Activated naive CD4-positive, alpha-beta T cell treated with anti-CD3 and anti-CD28 coated beads, Interleukin-2, amount 50 U/mL, for 72 hours (primary cell): ENCODE data around the gene CDH26. TPM values are rescaled to one million over a fixed set of nuclear protein-coding genes. Genes with fewer than 3 reads are reported as not detected.
"Not testable (repeated sequence)": the region's sequence is repeated elsewhere in the genome, so short reads cannot be mapped to it uniquely, and the experiment has no call there.

Experiments
- ATAC-seq, 2 donors: fragments of 150-1000 bp; cut with Tn5 transposase; 2 replicates each; pipeline ENCODE4 v1.10.0; 2021; ENCODE audit warnings: mild to moderate bottlenecking in 2 of 2, moderate library complexity in 2 of 2
- DNase-seq, 2 donors: peaks; one replicate each; pipeline ENCODE4 v3.0.0; 2021 to 2022; ENCODE audit warnings: low spot score in 2 of 2
- H3K27ac Mint-ChIP-seq, 2 donors: one replicate each; pipeline ENCODE4 v1.8.0; 2022; ENCODE audit warnings: mild to moderate bottlenecking in 2 of 2, mixed read lengths in 2 of 2
- H3K36me3 Mint-ChIP-seq, 2 donors: one replicate each; pipeline ENCODE4 v1.8.0; 2022; ENCODE audit warnings: mixed read lengths in 2 of 2
- H3K9me3 Mint-ChIP-seq, 2 donors: one replicate each; pipeline ENCODE4 v1.8.0; 2022; ENCODE audit warnings: mixed read lengths in 2 of 2
- total RNA-seq, 2 donors: library from RNA; stranded (reverse); gene quantifications; one replicate each; pipeline ENCODE4 v1.2.3, GENCODE V29; 2022

Gene CDH26
- total RNA-seq, 2 donors from 2014 or later: 1.6 to 1.7 TPM

GRCh38 chr20:60020251-60020650, 62.0 kb downstream of the CDH26 start:
- Mint-ChIP-seq H3K27ac (no peak overlapping the region), H3K9me3 (peaks cover 9 to 12% of the 10 kb centered on the region in 2 donors), H3K36me3 (peaks cover 10 to 30% of the 10 kb centered on the region in 2 donors)
- ATAC-seq (no peak), DNase-seq (no peak)

GRCh38 chr20:60021104-60021503, 62.9 kb downstream of the CDH26 start:
- no peak for ATAC-seq
- no peak for DNase-seq
- Mint-ChIP-seq H3K9me3 (peaks cover 10 to 14% of the 10 kb centered on the region in 2 donors), H3K36me3 (peaks cover 10 to 33% of the 10 kb centered on the region in 2 donors), H3K27ac (no peak overlapping the region)

- H3K9me3 Mint-ChIP-seq: peaks cover 13 to 19% of the 10 kb centered on the region in 2 donors
- H3K36me3 Mint-ChIP-seq: peaks cover 10 to 41% of the 10 kb centered on the region in 2 donors
- ATAC-seq (no peak), DNase-seq (no peak)
- H3K27ac Mint-ChIP-seq: no peak overlapping the region
Observed at GRCh38 chr20:60022849-60023248, 64.6 kb downstream of the CDH26 start.

GRCh38 chr20:60024245-60024644, 66.0 kb downstream of the CDH26 start:
- ATAC-seq: peak in 1 of 2 donors; percentile 61
- H3K36me3 Mint-ChIP-seq: peaks cover 8 to 30% of the 10 kb centered on the region in 2 donors
- no peak overlapping the region for H3K27ac Mint-ChIP-seq
- H3K9me3 Mint-ChIP-seq: peaks cover 4 to 15% of the 10 kb centered on the region in 2 donors
- DNase-seq: no peak

- no peak overlapping the region for H3K27ac Mint-ChIP-seq
- no peak for DNase-seq
- peaks cover 2 to 24% of the 10 kb centered on the region in 2 donors for H3K36me3 Mint-ChIP-seq
- no peak for ATAC-seq
- H3K9me3 Mint-ChIP-seq: peaks cover 4 to 10% of the 10 kb centered on the region in 2 donors
Observed at GRCh38 chr20:60024801-60025200, 66.6 kb downstream of the CDH26 start.

- DNase-seq (no peak), ATAC-seq (no peak)
- Mint-ChIP-seq H3K36me3 (peaks cover 0 to 12% of the 10 kb centered on the region in 2 donors), H3K27ac (no peak overlapping the region), H3K9me3 (peaks cover 4 to 10% of the 10 kb centered on the region in 2 donors)
Observed at GRCh38 chr20:60026010-60026409, 67.8 kb downstream of the CDH26 start.

GRCh38 chr20:60030471-60030870, 72.2 kb downstream of the CDH26 start:
- no peak overlapping the region for H3K27ac Mint-ChIP-seq
- ATAC-seq (no peak), DNase-seq (no peak)
- peaks cover 4 to 10% of the 10 kb centered on the region in 2 donors for H3K9me3 Mint-ChIP-seq
- peaks cover 0 to 11% of the 10 kb centered on the region in 2 donors for H3K36me3 Mint-ChIP-seq

GRCh38 chr20:60031107-60031506, 72.9 kb downstream of the CDH26 start:
- Mint-ChIP-seq H3K36me3 (peaks cover under 1 to 9% of the 10 kb centered on the region in 2 donors), H3K9me3 (peaks cover 2 to 8% of the 10 kb centered on the region in 2 donors), H3K27ac (no peak overlapping the region)
- no peak for DNase-seq
- no peak for ATAC-seq

- Mint-ChIP-seq H3K36me3 (peaks cover 0 to 7% of the 10 kb centered on the region in 2 donors), H3K27ac (no peak overlapping the region), H3K9me3 (no peaks in the 10 kb centered on the region)
- DNase-seq (no peak), ATAC-seq (no peak)
Observed at GRCh38 chr20:60034231-60035110, 76.2 kb downstream of the CDH26 start.

- ATAC-seq (no peak), DNase-seq (no peak)
- no peaks in the 10 kb centered on the region for H3K9me3 Mint-ChIP-seq
- no peak overlapping the region for H3K27ac Mint-ChIP-seq
- H3K36me3 Mint-ChIP-seq: peaks cover 0 to 7% of the 10 kb centered on the region in 2 donors
Observed at GRCh38 chr20:60035486-60035885, 77.3 kb downstream of the CDH26 start.

- H3K36me3 Mint-ChIP-seq: peaks cover 0 to 7% of the 10 kb centered on the region in 2 donors
- no peak for ATAC-seq
- H3K27ac Mint-ChIP-seq: peak overlapping the region in 1 of 2 donors; percentile 72
- no peaks in the 10 kb centered on the region for H3K9me3 Mint-ChIP-seq
- DNase-seq: no peak
Observed at GRCh38 chr20:60036346-60036745, 78.1 kb downstream of the CDH26 start.

- peak overlapping the region in 1 of 2 donors; percentile 72 for H3K27ac Mint-ChIP-seq
- DNase-seq (no peak), ATAC-seq (no peak)
- no peaks in the 10 kb centered on the region for H3K9me3 Mint-ChIP-seq
- peaks cover 0 to 7% of the 10 kb centered on the region in 2 donors for H3K36me3 Mint-ChIP-seq
Observed at GRCh38 chr20:60036746-60037499, 78.7 kb downstream of the CDH26 start.

- H3K9me3 Mint-ChIP-seq: no peaks in the 10 kb centered on the region
- peaks cover 0 to 7% of the 10 kb centered on the region in 2 donors for H3K36me3 Mint-ChIP-seq
- ATAC-seq (no peak), DNase-seq (no peak)
- H3K27ac Mint-ChIP-seq: no peak overlapping the region
Observed at GRCh38 chr20:60038400-60039008, 80.3 kb downstream of the CDH26 start.

GRCh38 chr20:60039526-60039925, 81.3 kb downstream of the CDH26 start:
- ATAC-seq (no peak), DNase-seq (no peak)
- Mint-ChIP-seq H3K9me3 (no peaks in the 10 kb centered on the region), H3K36me3 (peaks cover 0 to 7% of the 10 kb centered on the region in 2 donors), H3K27ac (no peak overlapping the region)

GRCh38 chr20:60040471-60041162, 82.4 kb downstream of the CDH26 start:
- Mint-ChIP-seq H3K9me3 (no peaks in the 10 kb centered on the region), H3K27ac (no peak overlapping the region), H3K36me3 (peaks cover 0 to 7% of the 10 kb centered on the region in 2 donors)
- DNase-seq (no peak), ATAC-seq (no peak)

GRCh38 chr20:60041436-60042165, 83.4 kb downstream of the CDH26 start:
- not testable (repeated sequence) for H3K9me3 Mint-ChIP-seq, H3K27ac Mint-ChIP-seq, DNase-seq, ATAC-seq, H3K36me3 Mint-ChIP-seq
